ENCODE results near the gene BABAM2. TPM values are rescaled to one million over a fixed set of nuclear protein-coding genes. Genes with fewer than 3 reads are reported as not detected.

The BABAM2 gene
- total and polyA plus RNA-seq, 2 of the 4 experiments (the other 2 are of a cell fraction): 20.9 to 23.1 TPM

GRCh38 chr2:28048341-28048740, 157.8 kb downstream of the BABAM2 start:
- dilution Hi-C loops (cut with HindIII; ENCODE audit: low sequenced_read_pairs, unreplicated experiment): no loop called here
- Histone ChIP-seq H4K8ac (ENCODE audit: low read depth in 2 of 2, low read length in 2 of 2) (peak overlapping the region in 1 of 2 experiments; percentile 41; a peak in 1 of 4 replicates), H3K9me3 (ENCODE audit: control insufficient read depth, insufficient read depth, low read length) (no peaks in the 10 kb centered on the region), H2BK5ac (ENCODE audit: low read depth, low read length, poor library complexity, severe bottlenecking) (peak overlapping the region; percentile 12), H2BK15ac (ENCODE audit: low read depth, low read length) (peak overlapping the region; percentile 39; the same call in 1 of the 3 replicates), H2AK9ac (replicated peaks; ENCODE audit: low read depth, low read length, poor library complexity) (no peak overlapping the region), H2BK20ac (ENCODE audit: low read depth, low read length) (peak overlapping the region; percentile 67; the same call in 1 of the 2 replicates), H3K27me3 (ENCODE audit: control insufficient read depth, insufficient read depth, low read length) (no peaks in the 10 kb centered on the region), H2AK5ac (ENCODE audit: low read depth, low read length) (no peak overlapping the region), H3K23ac (ENCODE audit: low read depth, low read length) (no peak overlapping the region; the same call in 1 of the 2 replicates), H3K4ac (ENCODE audit: low read depth, low read length) (peak overlapping the region; percentile 76; the same call in 1 of the 2 replicates), H2BK120ac (ENCODE audit: low read depth, low read length) (peak overlapping the region; percentile 76; the same call in 1 of the 2 replicates), H3K4me1 (ENCODE audit: control insufficient read depth, insufficient read depth, low read length) (peaks cover 10% of the 10 kb centered on the region), H3K18ac (ENCODE audit: low read depth, low read length) (no peak overlapping the region; the same call in 1 of the 2 replicates), H3K36me3 (ENCODE audit: control insufficient read depth, insufficient read depth, low read length) (no peaks in the 10 kb centered on the region), H3K14ac (replicated peaks; ENCODE audit: low read depth, low read length) (peak overlapping the region; percentile 69), H3K27ac (ENCODE audit: insufficient read depth, low read length) (no peak overlapping the region), H3K4me2 (ENCODE audit: low read depth, low read length) (no peak overlapping the region), H3K9ac (ENCODE audit: low read depth, low read length) (no peak overlapping the region), H4K91ac (ENCODE audit: insufficient read depth, low read depth, low read length) (no peak overlapping the region), H3K56ac (ENCODE audit: extremely low read depth, insufficient read depth, low read length) (no peak overlapping the region), H4K20me1 (ENCODE audit: insufficient read depth, low read length) (no peaks in the 10 kb centered on the region), H2AFZ (replicated peaks; ENCODE audit: low read length, poor library complexity) (no peak overlapping the region), H4K5ac (ENCODE audit: low read depth, low read length) (no peak overlapping the region), H3K4me3 (ENCODE audit: insufficient read depth, low read depth, low read length) (no peak overlapping the region), H3K79me1 (ENCODE audit: low read depth in 1 of 2, low read length in 2 of 2) (no peaks in the 10 kb centered on the region), H3K9me1 (ENCODE audit: insufficient read depth, low read length) (0 out of 2 replicates have a peak, but pooled peaks cover 2% of the 10 kb centered on the region)
- TF ChIP-seq MXI1 (IDR thresholded peaks at IDR 0.05; ENCODE audit: borderline replicate concordance, low read depth, low read length): no peak
- no peak for TF ChIP-seq SMC3 (IDR thresholded peaks at IDR 0.05; ENCODE audit: low read depth, low read length)
- no peak for TF ChIP-seq CEBPB (IDR thresholded peaks at IDR 0.05; ENCODE audit: low read depth, low read length)
- POLR2A ChIA-PET (ENCODE audit: unreplicated experiment): no interaction called here
- CTCF ChIA-PET: no interaction called here
- no CpG with 5 or more reads among the region's 3 CpGs for WGBS, 2 experiments (ENCODE audit: extremely low coverage in 2 of 2, insufficient read length in 1 of 2)
- in situ Hi-C loops (cut with MboI; ENCODE audit: low sequenced_read_pairs): no loop called here
- no TSS peak for BruUV-seq (replicated peaks)
- ATAC-seq (ENCODE audit: low read depth) (peak; percentile 42), DNase-seq (peak; percentile 68)
- intact Hi-C loops (cut with micrococcal nuclease): loop anchor here (2.0 kb wide), 1 partner anchor 342 kb away; no protein-coding TSS in a partner anchor
